H1 (cell line): ENCODE data around the gene MATK. TPM values are rescaled to one million over a fixed set of nuclear protein-coding genes. Genes with fewer than 3 reads are reported as not detected.
A peak's percentile ranks its signal among the peaks of the same experiment; 100 is the strongest.

Source experiments
- ASH2L ChIP-seq: fragments of 200-600, 300-600 bp; sonication (generic); IDR thresholded peaks from one replicate; pipeline ENCODE4 v1.7.1; 2017; ENCODE audit warnings: low read length
- BRCA1 ChIP-seq: IDR thresholded peaks from 2 replicates; pipeline ENCODE4 v1.6.1; 2012; ENCODE audit warnings: low read depth, low read length, improper control_type of control experiment
- CEBPB ChIP-seq: IDR thresholded peaks from 2 replicates; pipeline ENCODE4 v1.6.1; 2012; ENCODE audit warnings: low read depth, low read length
- CHD1 ChIP-seq: IDR thresholded peaks from 2 replicates; pipeline ENCODE4 v1.6.1; 2012; ENCODE audit warnings: low read depth, low read length, improper control_type of control experiment
- CREB1 ChIP-seq: IDR thresholded peaks from 2 replicates; pipeline ENCODE4 v1.6.1; 2012; ENCODE audit warnings: inconsistent platforms
- EGR1 ChIP-seq: IDR thresholded peaks from 2 replicates; pipeline ENCODE4 v1.6.1; 2011; ENCODE audit warnings: low read depth, low read length, borderline replicate concordance
- EP300 ChIP-seq, 2 experiments: IDR thresholded peaks; 1 replicate in 1 of 2; 2 replicates in 1 of 2; pipeline ENCODE4 v1.6.1; 2011 to 2012; ENCODE audit warnings: low read depth in 2 of 2, low read length in 2 of 2, mild to moderate bottlenecking in 2 of 2, borderline replicate concordance in 1 of 2, inconsistent platforms in 1 of 2, moderate library complexity in 1 of 2
- EZH2 ChIP-seq: fragments of 200-600 bp; sonication (generic); IDR thresholded peaks from 2 replicates; pipeline ENCODE4 v1.7.1; 2012; ENCODE audit warnings: low read depth, mild to moderate bottlenecking, moderate library complexity, low read length, inconsistent platforms; ENCODE audit not compliant: severe bottlenecking
- FOSL1 ChIP-seq: IDR thresholded peaks from 2 replicates; pipeline ENCODE4 v1.6.1; 2011; ENCODE audit warnings: mild to moderate bottlenecking, low read depth, low read length, moderate library complexity; ENCODE audit not compliant: insufficient read depth
- GTF2F1 ChIP-seq: IDR thresholded peaks from 2 replicates; pipeline ENCODE4 v1.6.1; 2012; ENCODE audit warnings: low read depth, low read length, improper control_type of control experiment, borderline replicate concordance
- HDAC2 ChIP-seq, 2 experiments: fragments of 300-600 bp in 1 of 2; sonication (generic) in 1 of 2; IDR thresholded peaks; 2 replicates each; pipeline ENCODE4 v1.6.1; 2011 to 2012; ENCODE audit warnings: low read depth in 2 of 2, low read length in 2 of 2, mild to moderate bottlenecking in 2 of 2, moderate library complexity in 2 of 2, borderline replicate concordance in 1 of 2, inconsistent platforms in 1 of 2
- HDAC6 ChIP-seq: IDR thresholded peaks from one replicate; pipeline ENCODE4 v1.7.1; 2012; ENCODE audit warnings: low read depth, mild to moderate bottlenecking, inconsistent platforms, low read length, moderate library complexity
- JUND ChIP-seq: IDR thresholded peaks from 2 replicates; pipeline ENCODE4 v1.6.1; 2011; ENCODE audit warnings: mild to moderate bottlenecking, improper control_type of control experiment, low read length
- POU5F1 ChIP-seq: IDR thresholded peaks from 2 replicates; pipeline ENCODE4 v1.6.1; 2011; ENCODE audit warnings: low read depth, mild to moderate bottlenecking, low read length, moderate library complexity
- RNF2 ChIP-seq: fragments of 200-900, 300-1000 bp; sonication (generic); IDR thresholded peaks from 2 replicates; pipeline ENCODE4 v1.7.1; 2016; ENCODE audit warnings: borderline replicate concordance, low read depth, mild to moderate bottlenecking, antibody characterized with exemption, low read length; ENCODE audit not compliant: poor library complexity, severe bottlenecking; ENCODE audit errors: missing control alignments
- SIN3A ChIP-seq, 2 experiments: IDR thresholded peaks in 1 of 2; conservative IDR thresholded peaks in 1 of 2; 2 replicates each; pipeline ENCODE4 v1.6.1; 2011 to 2012; ENCODE audit warnings: low read length in 2 of 2, improper control_type of control experiment in 1 of 2, low read depth in 1 of 2, mild to moderate bottlenecking in 1 of 2
- SP2 ChIP-seq: IDR thresholded peaks from 2 replicates; pipeline ENCODE4 v1.6.1; 2012; ENCODE audit warnings: mild to moderate bottlenecking, low read length, inconsistent platforms
- SRF ChIP-seq: IDR thresholded peaks from 2 replicates; pipeline ENCODE4 v1.6.1; 2011; ENCODE audit warnings: mild to moderate bottlenecking, low read depth, low read length, moderate library complexity
- SUZ12 ChIP-seq: fragments of 200-600 bp; sonication (generic); IDR thresholded peaks from 2 replicates; pipeline ENCODE4 v1.6.1; 2012; ENCODE audit warnings: mild to moderate bottlenecking, inconsistent platforms, low read length, moderate library complexity, mixed read lengths
- TBP ChIP-seq: IDR thresholded peaks from 2 replicates; pipeline ENCODE4 v1.6.1; 2011; ENCODE audit warnings: low read depth, low read length, improper control_type of control experiment
- polyA plus RNA-seq, 7 experiments: library from polyadenylated mRNA; depleted of rRNA in 3 of 7; stranded (reverse) in 5 of 7; unstranded in 2 of 7; fragments of >200 nt in 5 of 7; fragments of 200-250 nt in 2 of 7; gene quantifications; 1 replicate in 5 of 7; 2 replicates in 1 of 7; 4 replicates in 1 of 7; pipeline versions ENCODE4 v1.2.1 to v1.2.3, GENCODE V29; 2011 to 2013; ENCODE audit warnings: missing spikeins in 2 of 7, mixed read lengths in 2 of 7
- total RNA-seq: library from RNA; stranded (reverse); fragmentation: NEBNext Ultra II Directional; extraction: Animal tissue kit (Norgen Biotek cat#: 25700); gene quantifications from 2 replicates; pipeline ENCODE4 v1.2.1, GENCODE V29; 2021
- TF ChIP-seq, protein P1 (sequence below): IDR thresholded peaks from 2 replicates; pipeline ENCODE4 v1.6.1; 2011; ENCODE audit warnings: low read depth, mild to moderate bottlenecking, low read length; ENCODE audit not compliant: insufficient read depth
- TF ChIP-seq, protein P2 (sequence below): IDR thresholded peaks from 2 replicates; pipeline ENCODE4 v1.6.1; 2012; ENCODE audit warnings: low read length, inconsistent platforms

The MATK gene
- total and polyA plus RNA-seq, 2 of the 8 experiments (the other 6 are each of a cell fraction or from before 2014, with no cell fraction given) = 20.5 to 21.4 TPM

DNA sequence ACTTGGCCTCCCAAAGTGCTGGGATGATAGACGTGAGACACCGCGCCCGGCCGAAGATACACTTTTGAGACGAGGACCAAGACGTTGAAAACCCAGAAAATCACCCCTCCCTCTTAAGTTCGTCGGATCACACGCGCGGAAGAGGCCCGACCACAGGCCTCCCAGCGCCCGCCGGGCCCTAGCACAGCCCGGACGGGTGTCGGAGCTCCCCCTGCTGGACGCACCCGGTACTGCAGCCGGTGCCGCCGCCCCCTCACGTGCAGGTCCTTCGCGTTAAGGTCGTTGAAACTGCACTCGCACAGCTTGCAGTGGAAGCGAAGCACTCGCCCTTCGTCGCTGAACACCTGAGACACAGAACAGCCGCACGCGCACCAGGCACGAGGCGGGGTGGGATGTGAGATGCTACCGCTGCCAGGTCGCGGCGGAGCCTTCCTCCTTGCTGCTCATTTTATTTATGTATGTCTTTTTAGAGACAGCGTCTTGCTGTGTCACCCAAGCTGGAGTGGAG is 35.7 kb upstream of the MATK start (continued):
- TF ChIP-seq POU5F1 = no peak
- no peak for TF ChIP-seq ASH2L
- TF ChIP-seq FOSL1 = no peak
- no peak for TF ChIP-seq HDAC6
- 0 out of 4 replicates have a peak, but pooled peaks of 1 of the 2 experiments have one; percentile 46 for TF ChIP-seq HDAC2 (IDR thresholded peaks at IDR 0.05; ENCODE audit: borderline replicate concordance in 1 of 2, low read depth in 2 of 2, low read length in 2 of 2)
- TF ChIP-seq TBP = no peak
- no peak for TF ChIP-seq SP2
- 0 out of 3 replicates have a peak, but pooled peaks of 1 of the 2 experiments have one; percentile 21 for TF ChIP-seq EP300 (IDR thresholded peaks at IDR 0.05; ENCODE audit: borderline replicate concordance in 1 of 2, low read depth in 2 of 2, low read length in 2 of 2)
- no peak for TF ChIP-seq CHD1
- TF ChIP-seq BRCA1 = no peak; the same call in 1 of the 2 replicates
- TF ChIP-seq, protein P1, sequence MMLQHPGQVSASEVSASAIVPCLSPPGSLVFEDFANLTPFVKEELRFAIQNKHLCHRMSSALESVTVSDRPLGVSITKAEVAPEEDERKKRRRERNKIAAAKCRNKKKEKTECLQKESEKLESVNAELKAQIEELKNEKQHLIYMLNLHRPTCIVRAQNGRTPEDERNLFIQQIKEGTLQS = 0 out of 2 replicates have a peak, but pooled peaks have one; percentile 18
- TF ChIP-seq GTF2F1 = no peak
- no peak for TF ChIP-seq SUZ12
- no peak for TF ChIP-seq RNF2
- TF ChIP-seq, protein P2, sequence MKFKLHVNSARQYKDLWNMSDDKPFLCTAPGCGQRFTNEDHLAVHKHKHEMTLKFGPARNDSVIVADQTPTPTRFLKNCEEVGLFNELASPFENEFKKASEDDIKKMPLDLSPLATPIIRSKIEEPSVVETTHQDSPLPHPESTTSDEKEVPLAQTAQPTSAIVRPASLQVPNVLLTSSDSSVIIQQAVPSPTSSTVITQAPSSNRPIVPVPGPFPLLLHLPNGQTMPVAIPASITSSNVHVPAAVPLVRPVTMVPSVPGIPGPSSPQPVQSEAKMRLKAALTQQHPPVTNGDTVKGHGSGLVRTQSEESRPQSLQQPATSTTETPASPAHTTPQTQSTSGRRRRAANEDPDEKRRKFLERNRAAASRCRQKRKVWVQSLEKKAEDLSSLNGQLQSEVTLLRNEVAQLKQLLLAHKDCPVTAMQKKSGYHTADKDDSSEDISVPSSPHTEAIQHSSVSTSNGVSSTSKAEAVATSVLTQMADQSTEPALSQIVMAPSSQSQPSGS = no peak
- 0 out of 2 replicates have a peak, but pooled peaks have one; percentile 35 for TF ChIP-seq CREB1
- peak; percentile 96 for TF ChIP-seq EGR1
- no peak for TF ChIP-seq EZH2
- TF ChIP-seq JUND = no peak
- TF ChIP-seq SRF = no peak
- TF ChIP-seq SIN3A (conservative IDR thresholded peaks at IDR 0.05 in 1 of 2, IDR thresholded peaks at IDR 0.05 in 1 of 2; ENCODE audit: low read depth in 1 of 2, low read length in 2 of 2) = 0 out of 4 replicates have a peak, but pooled peaks of 1 of the 2 experiments have one; percentile 40
- TF ChIP-seq CEBPB = 0 out of 2 replicates have a peak, but pooled peaks have one; percentile 2
